Measurements from ENCODE around the gene NEURL3. TPM values are rescaled to one million over a fixed set of nuclear protein-coding genes. Genes with fewer than 3 reads are reported as not detected.

Gene NEURL3
- total RNA-seq, 1 donor from 2014 or later: 0.29 TPM

DNA sequence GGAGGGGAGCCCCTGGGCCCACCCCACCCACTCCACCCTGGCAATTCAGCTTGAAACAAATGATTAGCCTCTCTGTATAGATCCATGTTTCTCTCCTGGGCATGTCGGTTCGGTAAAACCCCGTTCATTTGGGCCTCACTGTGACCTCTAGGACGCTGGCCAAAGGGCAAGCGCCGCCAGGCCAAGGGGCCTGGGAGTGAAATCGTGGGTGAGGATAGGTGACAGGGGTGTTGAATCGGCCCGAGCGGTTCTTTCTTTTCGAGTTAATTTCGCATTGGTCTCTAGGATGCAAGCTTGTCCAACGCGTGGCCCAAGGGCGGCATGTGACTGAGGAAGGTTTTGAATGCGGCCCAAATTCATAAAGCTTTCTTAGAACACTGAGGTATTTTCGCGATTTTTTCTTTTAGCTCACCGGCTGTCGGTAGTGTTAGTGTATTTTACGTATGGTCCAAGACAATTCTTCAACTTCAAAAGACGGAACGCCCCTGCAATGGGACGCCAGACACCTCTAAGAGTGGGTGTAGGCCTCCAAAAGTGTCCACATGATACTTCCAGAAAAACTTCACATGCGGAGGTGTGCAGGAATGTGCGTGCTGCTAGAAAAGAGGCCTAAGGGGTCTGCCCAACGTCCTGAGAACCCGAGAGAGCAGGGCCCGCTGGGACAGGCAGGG, 21.6 kb upstream of the NEURL3 start:
- no peaks in the 10 kb centered on the region for H3K36me3 ChIP-seq
- no peak for TF ChIP-seq CTCF (IDR thresholded peaks at IDR 0.05)
- peak overlapping the region; percentile 61 for H3K4me3 ChIP-seq
- H3K4me1 ChIP-seq: peaks cover 35% of the 10 kb centered on the region
- peak overlapping the region; percentile 86 for H3K27ac ChIP-seq
- ATAC-seq: no peak
- H3K27me3 ChIP-seq: no peaks in the 10 kb centered on the region
- no peaks in the 10 kb centered on the region for H3K9me3 ChIP-seq
- peak; percentile 36 for DNase-seq
- intact Hi-C loops (cut with DNase I): no loop called here

GRCh38 chr2:96526101-96526591, 21.0 kb upstream of the NEURL3 start:
- no peaks in the 10 kb centered on the region for H3K36me3 ChIP-seq
- DNase-seq (peak; percentile 42), ATAC-seq (no peak)
- TF ChIP-seq CTCF (IDR thresholded peaks at IDR 0.05): no peak
- peaks cover 29% of the 10 kb centered on the region for H3K4me1 ChIP-seq
- no peaks in the 10 kb centered on the region for H3K9me3 ChIP-seq
- H3K27me3 ChIP-seq: no peaks in the 10 kb centered on the region
- H3K4me3 ChIP-seq: no peak overlapping the region
- intact Hi-C loops (cut with DNase I): no loop called here
- H3K27ac ChIP-seq: no peak overlapping the region

GRCh38 chr2:96525211-96525507, 20.0 kb upstream of the NEURL3 start:
- ATAC-seq (no peak), DNase-seq (peak; percentile 19)
- intact Hi-C loops (cut with DNase I): no loop called here

DNA sequence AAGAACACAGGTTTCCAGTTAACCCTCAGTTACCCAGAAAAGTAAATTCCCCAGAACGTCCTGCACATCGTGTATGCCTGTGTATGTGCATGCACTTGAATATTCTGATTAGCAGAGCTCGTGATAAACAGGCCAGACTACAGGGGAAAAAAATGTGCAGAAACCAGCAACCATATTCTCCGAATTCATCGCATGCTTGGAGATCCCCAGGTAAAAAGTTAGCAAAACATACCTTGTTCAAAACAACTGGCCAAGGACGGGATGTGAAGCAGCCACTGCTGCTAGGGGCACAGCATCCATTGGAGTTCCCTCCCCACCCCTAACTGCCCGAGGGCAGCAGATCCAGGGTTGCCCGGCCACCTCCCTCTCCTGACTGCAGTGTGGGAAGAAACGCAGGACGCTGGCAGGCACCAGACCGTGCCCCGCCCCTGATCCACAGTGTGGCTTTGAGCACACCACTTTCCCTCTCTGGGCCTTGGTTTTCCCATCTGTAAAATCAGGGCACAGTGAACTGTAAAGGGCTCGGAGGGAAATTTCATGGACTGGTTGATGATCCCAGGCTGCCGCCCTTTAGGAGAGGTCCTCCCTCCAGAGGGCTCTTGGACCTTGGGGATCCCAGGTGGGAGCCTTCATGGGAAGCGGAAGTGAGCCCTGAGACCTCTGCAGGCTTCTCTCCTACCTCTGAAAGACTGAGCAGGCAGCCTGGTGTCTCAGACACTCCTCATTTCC, 19.5 kb upstream of the NEURL3 start:
- peaks cover 28% of the 10 kb centered on the region for H3K4me1 ChIP-seq
- ATAC-seq (no peak), DNase-seq (peak; percentile 52)
- no peaks in the 10 kb centered on the region for H3K9me3 ChIP-seq
- no peak overlapping the region for H3K4me3 ChIP-seq
- no peaks in the 10 kb centered on the region for H3K27me3 ChIP-seq
- no peak overlapping the region for H3K27ac ChIP-seq
- H3K36me3 ChIP-seq: no peaks in the 10 kb centered on the region
- TF ChIP-seq CTCF (IDR thresholded peaks at IDR 0.05): no peak
- intact Hi-C loops (cut with DNase I): no loop called here

More at GRCh38 chr2:96525211-96525507, 20.0 kb upstream of the NEURL3 start:
- H3K27ac ChIP-seq: no peak overlapping the region
- no peaks in the 10 kb centered on the region for H3K27me3 ChIP-seq
- H3K4me1 ChIP-seq: peaks cover 28% of the 10 kb centered on the region
- H3K4me3 ChIP-seq: no peak overlapping the region
- H3K36me3 ChIP-seq: no peaks in the 10 kb centered on the region
- no peaks in the 10 kb centered on the region for H3K9me3 ChIP-seq
- TF ChIP-seq CTCF (IDR thresholded peaks at IDR 0.05): no peak

DNA sequence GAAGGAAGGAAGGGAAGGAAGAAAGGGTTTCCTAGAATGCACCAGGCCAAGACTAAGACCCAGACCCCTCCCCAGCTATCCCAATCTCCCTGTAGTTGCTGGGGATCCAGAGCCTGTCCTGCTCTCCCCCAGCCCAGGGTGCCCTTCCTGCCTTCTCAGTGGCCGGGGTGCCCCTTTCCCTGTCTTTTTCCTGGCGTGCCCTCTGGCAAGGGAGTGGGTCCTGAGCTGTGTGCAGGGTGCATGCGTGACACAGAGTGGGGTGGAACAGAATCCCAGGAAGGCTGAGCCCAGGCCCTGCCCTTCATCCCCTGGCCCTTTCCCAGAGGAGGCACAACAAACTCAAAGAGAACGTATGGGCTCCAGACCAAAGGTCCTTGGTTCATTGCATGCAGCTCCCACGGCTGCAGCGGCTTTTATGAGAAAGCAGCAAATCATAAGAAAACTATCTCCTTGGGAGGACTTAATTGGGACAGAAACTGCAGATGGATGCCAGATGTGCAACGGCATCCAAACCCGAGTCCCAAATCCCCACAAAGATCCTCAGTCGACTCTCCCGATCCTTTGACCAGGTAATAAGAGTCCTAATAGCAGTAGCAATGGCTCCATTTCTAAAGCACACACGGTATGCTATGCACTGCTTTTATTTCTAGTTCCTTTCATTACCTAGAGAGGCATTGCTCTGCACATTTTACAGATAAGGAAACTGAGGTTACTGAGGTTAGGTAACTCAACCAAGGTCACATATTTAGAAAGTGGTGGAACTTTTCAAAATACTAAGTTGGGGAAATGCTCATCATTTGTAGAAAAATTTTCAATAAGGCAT, 18.7 kb upstream of the NEURL3 start:
- no peaks in the 10 kb centered on the region for H3K27me3 ChIP-seq
- no peak for TF ChIP-seq CTCF (IDR thresholded peaks at IDR 0.05)
- ATAC-seq (no peak), DNase-seq (peak; percentile 48)
- H3K27ac ChIP-seq: no peak overlapping the region
- peaks cover 21% of the 10 kb centered on the region for H3K4me1 ChIP-seq
- H3K9me3 ChIP-seq: no peaks in the 10 kb centered on the region
- H3K4me3 ChIP-seq: no peak overlapping the region
- H3K36me3 ChIP-seq: no peaks in the 10 kb centered on the region
- intact Hi-C loops (cut with DNase I): no loop called here

Measured in upper lobe of right lung (tissue), 1 donor.